Measurements from ENCODE around the gene FAM9C.

- TF ChIP-seq GATA2 (IDR thresholded peaks at IDR 0.05; ENCODE audit: low read depth, low read length) (no peak), GATA3 (IDR thresholded peaks at IDR 0.05; ENCODE audit: low read depth, low read length) (no peak)
These were observed 21.5 kb downstream of the FAM9C start for GRCh38 chrX:13022926-13023325.
